Progenitor cell of endocrine pancreas (in vitro differentiated cells): ENCODE measurements around the gene GGNBP2. TPM values are rescaled to one million over a fixed set of nuclear protein-coding genes. Genes with fewer than 3 reads are reported as not detected.

Experiments used
- DNase-seq: peaks from one replicate; pipeline ENCODE4 v3.0.0; 2021; ENCODE audit warnings: low spot score; ENCODE audit not compliant: unreplicated experiment
- H3K27ac Mint-ChIP-seq: 2 replicates; pipeline ENCODE4 v1.8.0; 2021; ENCODE audit warnings: mild to moderate bottlenecking, moderate library complexity, mixed read lengths
- H3K27me3 Mint-ChIP-seq: 2 replicates; pipeline ENCODE4 v1.8.0; 2021; ENCODE audit warnings: mixed read lengths
- H3K36me3 Mint-ChIP-seq: 2 replicates; pipeline ENCODE4 v1.8.0; 2022; ENCODE audit warnings: mixed read lengths; ENCODE audit not compliant: insufficient read depth
- H3K4me1 Mint-ChIP-seq: 2 replicates; pipeline ENCODE4 v1.8.0; 2021; ENCODE audit warnings: low read depth, mixed read lengths
- H3K4me3 Mint-ChIP-seq: 2 replicates; pipeline ENCODE4 v1.8.0; 2021; ENCODE audit warnings: low read depth, mild to moderate bottlenecking, moderate library complexity, mixed read lengths
- H3K9me3 Mint-ChIP-seq: 2 replicates; pipeline ENCODE4 v1.8.0; 2021; ENCODE audit warnings: low read depth, mixed read lengths
- CTCF ChIP-seq: fragments of 200-600 bp; sonication (generic); IDR thresholded peaks from one replicate; pipeline ENCODE4 v1.5.0; 2021; ENCODE audit warnings: antibody characterized with exemption, mild to moderate bottlenecking; ENCODE audit not compliant: unreplicated experiment
- total RNA-seq: library from RNA; stranded (reverse); gene quantifications from 2 replicates; pipeline ENCODE4 v1.2.1, GENCODE V29; 2021

Gene GGNBP2
- total RNA-seq, 1 donor from 2014 or later = 74.2 TPM

GRCh38 chr17:36546418-36547093, 1.8 kb downstream of the GGNBP2 start:
- no peak for TF ChIP-seq CTCF
- Mint-ChIP-seq H3K27me3 (no peaks in the 10 kb centered on the region), H3K4me1 (peaks cover 21% of the 10 kb centered on the region), H3K36me3 (peaks cover 2% of the 10 kb centered on the region), H3K4me3 (peak overlapping the region; percentile 91), H3K9me3 (no peaks in the 10 kb centered on the region), H3K27ac (peak overlapping the region; percentile 98)
- DNase-seq = no peak

GRCh38 chr17:36547776-36548175, 3.1 kb downstream of the GGNBP2 start:
- Mint-ChIP-seq H3K36me3 (peaks cover 2% of the 10 kb centered on the region), H3K4me3 (peak overlapping the region; percentile 41), H3K9me3 (no peaks in the 10 kb centered on the region), H3K4me1 (peaks cover 21% of the 10 kb centered on the region), H3K27me3 (no peaks in the 10 kb centered on the region), H3K27ac (peak overlapping the region; percentile 87)
- no peak for DNase-seq
- TF ChIP-seq CTCF = no peak

- DNase-seq = no peak
- no peaks in the 10 kb centered on the region for H3K27me3 Mint-ChIP-seq
- H3K9me3 Mint-ChIP-seq = no peaks in the 10 kb centered on the region
- H3K4me1 Mint-ChIP-seq = peaks cover 19% of the 10 kb centered on the region
- TF ChIP-seq CTCF = no peak
- H3K4me3 Mint-ChIP-seq = no peak overlapping the region
- H3K36me3 Mint-ChIP-seq = peaks cover 3% of the 10 kb centered on the region
- H3K27ac Mint-ChIP-seq = no peak overlapping the region
Measured at GRCh38 chr17:36550491-36551417, 6.0 kb downstream of the GGNBP2 start.

- Mint-ChIP-seq H3K4me1 (peaks cover 5% of the 10 kb centered on the region), H3K36me3 (peaks cover 14% of the 10 kb centered on the region), H3K9me3 (no peaks in the 10 kb centered on the region), H3K4me3 (no peak overlapping the region), H3K27ac (peak overlapping the region; percentile 7), H3K27me3 (no peaks in the 10 kb centered on the region)
- no peak for TF ChIP-seq CTCF
- no peak for DNase-seq
Measured at GRCh38 chr17:36553459-36553858, 8.7 kb downstream of the GGNBP2 start.

GRCh38 chr17:36566081-36566480, 21.4 kb downstream of the GGNBP2 start:
- Mint-ChIP-seq H3K36me3 (peaks cover 24% of the 10 kb centered on the region), H3K4me3 (no peak overlapping the region), H3K4me1 (no peaks in the 10 kb centered on the region), H3K27me3 (no peaks in the 10 kb centered on the region), H3K9me3 (no peaks in the 10 kb centered on the region), H3K27ac (peak overlapping the region; percentile 29)
- TF ChIP-seq CTCF = no peak
- no peak for DNase-seq
